RKO (cell line): ENCODE data around the gene CELSR1.

Experiments
- DNase-seq: peaks from one replicate; pipeline ENCODE4 v3.0.0-alpha.2; 2016; ENCODE audit warnings: low spot score

The CELSR1 gene

DNA sequence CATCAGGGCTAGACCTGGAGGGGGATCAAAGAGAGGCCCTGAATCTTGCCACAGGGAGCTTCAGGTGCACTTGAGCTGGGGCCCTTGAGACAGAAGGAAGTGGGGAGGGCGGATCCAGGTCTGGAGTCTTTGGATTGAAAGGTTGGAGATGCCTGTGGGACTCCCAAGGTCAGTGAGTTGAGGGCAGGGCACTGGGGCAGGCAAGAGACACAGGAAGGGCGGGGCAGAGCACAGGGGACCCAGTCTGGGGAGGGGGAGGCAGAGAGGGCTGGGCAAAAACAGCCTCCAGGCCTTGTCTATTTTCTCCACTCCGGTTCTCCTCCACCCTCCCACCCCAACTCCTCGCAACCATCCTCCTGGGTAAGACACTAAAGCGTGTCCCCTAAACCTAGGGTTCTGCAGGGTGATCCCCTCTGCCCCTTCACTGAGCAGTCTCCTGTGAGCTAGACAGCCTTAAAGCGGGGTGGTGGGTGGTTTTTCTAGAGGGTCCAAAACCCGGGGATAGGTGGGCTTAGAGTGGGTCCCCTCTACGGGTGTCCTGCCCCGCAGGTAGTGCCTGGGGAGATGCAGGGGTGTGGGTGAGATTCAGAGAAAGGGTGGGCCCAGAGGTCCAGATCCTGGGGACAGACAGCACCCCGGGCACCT lies 38.6 kb upstream of the CELSR1 start:
- no peak for DNase-seq

DNA sequence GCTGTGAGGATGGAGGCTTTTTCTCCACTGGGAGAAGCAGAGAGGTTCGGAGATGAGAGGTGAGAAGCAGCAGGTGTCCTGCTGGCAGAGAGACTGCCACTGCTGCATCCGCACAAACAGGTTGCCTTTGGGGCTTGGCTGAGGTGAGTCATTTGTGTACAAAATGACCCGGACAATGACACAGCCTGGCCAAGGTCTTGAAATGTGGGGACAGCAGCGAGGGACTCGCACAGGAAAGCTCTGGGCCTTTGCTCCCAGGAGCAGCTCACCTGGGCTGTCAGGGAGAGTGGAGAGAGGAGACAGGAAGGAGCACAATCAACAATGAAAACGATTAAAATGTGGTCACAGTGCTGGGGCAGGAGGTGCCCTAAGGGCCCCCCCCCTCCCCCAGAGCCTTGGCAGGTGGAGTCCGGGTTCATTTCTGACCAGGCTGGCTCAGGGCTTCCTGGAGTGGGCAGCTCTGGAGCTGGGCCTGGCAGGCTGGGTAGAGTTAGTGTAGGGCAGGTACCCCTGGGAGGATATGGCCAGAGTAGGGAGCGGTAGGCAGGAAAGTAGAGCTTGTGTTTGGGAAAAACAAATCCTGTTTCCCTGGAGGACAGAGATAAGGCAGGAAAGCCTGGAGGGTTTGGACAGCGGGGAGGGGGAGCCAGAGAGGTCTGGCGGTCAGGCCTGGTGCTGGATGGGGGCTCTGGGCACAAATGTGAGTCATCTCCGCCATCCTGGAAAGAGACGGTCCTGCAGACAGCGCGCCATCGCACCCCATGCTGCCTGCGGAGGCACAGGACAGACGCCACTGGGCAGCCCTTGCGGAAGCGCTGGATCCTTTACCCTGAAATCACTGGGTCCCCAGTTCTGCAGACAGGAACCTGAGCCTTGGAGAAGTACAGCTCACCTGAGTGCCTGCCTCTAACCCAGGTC lies 37.8 kb upstream of the CELSR1 start:
- no peak for DNase-seq

DNA sequence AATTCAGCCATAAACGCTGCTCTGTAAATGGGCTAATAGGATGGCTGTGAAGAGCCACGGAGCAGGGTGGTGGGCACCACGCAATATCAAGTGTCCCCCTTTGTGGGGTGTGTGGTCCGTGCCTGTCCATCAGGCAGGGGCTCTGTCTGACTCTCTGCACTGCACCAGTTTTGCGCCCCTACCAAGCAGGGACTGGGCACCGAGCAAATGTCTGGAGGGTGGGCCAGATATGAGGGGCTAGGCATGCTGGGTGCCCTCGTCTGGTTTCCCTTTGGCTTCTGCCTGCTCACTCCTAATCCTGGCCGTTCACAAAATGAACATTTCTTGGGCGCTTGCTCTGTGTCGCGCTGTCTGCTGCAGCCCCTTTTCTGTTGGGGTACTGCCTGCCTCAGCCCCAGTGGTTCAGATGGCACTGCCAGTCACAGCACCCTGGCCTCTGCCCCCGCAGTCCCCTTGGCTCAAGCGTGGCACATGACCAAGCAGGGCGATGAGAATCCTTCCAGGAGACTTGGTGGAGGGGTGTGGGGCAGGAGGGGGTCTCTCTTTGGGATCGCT lies 37.1 kb upstream of the CELSR1 start:
- no peak for DNase-seq

DNA sequence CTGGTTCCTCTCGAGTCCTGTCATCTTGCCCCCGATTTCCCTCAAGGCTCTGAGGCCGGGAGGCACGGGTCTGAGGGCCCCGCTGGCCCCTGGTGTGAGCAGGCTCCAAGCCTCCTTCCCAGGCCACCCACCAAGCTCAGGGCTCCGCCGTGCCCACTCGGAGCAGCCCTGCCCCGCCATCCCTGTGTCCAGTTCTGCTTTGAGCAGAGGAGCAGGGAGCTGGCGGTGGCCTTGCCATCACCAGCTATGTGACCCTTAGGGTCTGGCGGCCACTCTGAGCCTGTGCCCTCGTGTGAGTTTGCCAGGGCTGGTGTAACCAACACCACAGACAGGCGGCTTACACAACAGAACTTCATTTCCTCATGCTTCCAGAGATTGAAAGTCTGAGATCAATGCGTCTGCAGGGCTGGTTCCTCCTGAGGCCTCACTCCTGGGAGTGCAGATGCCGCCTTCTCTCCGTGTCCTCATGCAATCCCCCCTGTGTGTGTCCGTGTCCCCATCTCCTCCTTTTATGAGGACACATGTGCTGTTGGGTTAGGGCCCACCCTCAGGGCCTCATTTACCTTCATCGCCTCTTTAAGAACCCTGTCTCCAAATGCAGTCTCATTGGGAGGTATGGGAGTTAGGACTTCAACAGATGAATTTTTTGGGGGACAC lies 36.5 kb upstream of the CELSR1 start:
- no peak for DNase-seq

- DNase-seq, result no peak
Measured at GRCh38 chr22:46572911-46573780, 35.7 kb upstream of the CELSR1 start.

DNA sequence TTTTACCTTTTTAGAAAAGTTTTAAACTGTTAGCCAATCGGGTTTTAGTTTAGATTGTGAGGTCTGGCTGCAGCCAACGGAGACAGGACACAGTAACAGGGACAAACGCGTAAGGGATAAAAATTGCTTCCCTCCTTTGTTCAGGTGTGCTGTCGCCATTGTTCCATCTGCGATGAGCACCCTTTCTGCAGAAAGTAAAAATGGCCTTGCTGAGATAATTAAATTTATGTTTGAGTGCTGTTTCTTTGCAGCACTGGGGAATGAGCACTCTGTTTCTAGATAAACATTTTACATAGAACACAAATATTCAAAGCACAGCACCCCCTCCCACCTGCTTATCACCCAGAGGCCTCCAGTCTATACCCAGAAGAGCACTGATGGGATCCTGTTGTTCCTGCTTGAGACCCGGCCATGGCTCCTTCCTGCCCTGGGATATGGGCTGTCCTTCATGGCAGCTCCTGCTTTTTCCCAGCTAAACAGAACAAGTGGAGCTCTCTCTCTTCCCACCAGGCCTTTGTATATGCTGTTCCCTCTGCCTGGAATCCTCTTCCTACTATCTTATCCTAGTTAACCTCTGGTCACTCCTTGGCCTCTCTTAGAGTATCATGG lies 34.3 kb upstream of the CELSR1 start:
- no peak for DNase-seq

- DNase-seq, result no peak
Measured at GRCh38 chr22:46569848-46570695, 32.7 kb upstream of the CELSR1 start.

DNA sequence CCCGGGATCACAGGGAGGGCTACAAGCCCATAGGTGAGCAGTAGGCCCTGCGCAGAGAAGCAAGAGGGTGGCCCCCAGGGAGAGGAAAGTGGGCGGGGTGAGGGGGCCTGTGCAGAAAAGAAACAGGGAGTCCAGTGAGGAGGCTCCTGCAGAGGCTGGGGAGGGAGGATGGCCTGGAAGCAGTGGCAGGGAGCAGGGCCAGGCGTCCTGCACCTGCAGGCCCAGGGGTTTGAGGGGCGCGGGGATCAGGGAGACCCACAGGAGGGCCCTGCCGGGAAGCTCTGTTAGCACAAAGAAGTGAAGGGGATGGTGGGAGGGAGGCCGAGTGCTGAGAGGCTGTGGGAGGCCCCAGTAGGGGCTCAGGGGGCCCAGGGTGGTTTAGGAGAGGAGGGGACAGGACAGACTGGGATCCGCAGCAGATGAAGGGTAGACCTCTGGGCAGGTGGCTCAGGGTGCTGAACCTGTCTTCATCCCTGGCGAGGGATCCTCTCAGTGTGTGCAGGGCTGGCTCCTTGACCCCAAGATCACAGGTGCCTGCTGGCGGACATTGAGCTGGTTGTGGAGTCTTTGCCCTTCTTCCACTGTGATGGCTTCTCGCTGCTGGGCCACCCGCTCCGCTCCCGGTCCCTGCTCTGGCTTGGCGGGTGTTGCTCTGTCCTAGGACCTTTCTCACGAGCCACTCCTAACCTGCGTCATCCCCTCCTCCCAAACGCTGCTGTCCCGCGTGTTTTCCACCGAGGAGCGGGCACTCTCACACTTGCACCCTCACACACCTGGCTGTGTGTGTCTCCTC lies 31.8 kb upstream of the CELSR1 start:
- no peak for DNase-seq

- DNase-seq, result no peak
Measured at GRCh38 chr22:46568102-46568809, 30.8 kb upstream of the CELSR1 start.

GRCh38 chr22:46567471-46567870 lies 30.1 kb upstream of the CELSR1 start:
- no peak for DNase-seq

DNA sequence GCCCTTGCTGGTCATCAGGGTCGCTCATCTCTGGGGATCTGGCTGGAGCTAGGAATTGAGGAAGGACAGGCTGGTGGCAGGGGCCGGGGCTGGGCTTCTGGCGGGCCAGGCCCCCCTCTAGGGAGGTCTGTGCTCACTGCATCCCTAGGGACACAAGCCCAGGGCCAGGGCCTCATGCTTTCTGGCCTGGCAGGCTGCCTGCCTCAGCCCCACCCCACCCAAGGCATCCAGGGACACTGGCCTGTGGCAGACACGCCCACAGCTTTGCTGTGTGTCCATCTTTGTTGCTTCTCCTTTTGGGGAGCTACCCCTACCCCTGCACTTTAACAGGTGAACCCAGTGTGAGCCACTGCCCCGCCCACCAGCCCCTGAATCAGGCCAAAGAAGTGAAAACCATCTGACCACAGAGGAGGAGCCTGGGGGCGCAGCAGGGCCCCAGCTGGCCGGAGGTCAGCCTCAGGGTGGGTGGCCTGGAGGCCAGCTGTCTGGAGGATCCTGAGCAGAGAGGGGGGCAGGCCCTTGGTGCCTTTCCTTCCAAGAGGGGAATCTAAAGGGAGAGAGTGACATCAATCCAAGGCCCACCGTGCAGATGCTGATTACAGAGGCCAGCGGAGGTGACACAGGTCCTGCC lies 26.8 kb upstream of the CELSR1 start:
- DNase-seq, result no peak

- peak; percentile 37 for DNase-seq
Measured at GRCh38 chr22:46563381-46564083, 26.1 kb upstream of the CELSR1 start.

DNA sequence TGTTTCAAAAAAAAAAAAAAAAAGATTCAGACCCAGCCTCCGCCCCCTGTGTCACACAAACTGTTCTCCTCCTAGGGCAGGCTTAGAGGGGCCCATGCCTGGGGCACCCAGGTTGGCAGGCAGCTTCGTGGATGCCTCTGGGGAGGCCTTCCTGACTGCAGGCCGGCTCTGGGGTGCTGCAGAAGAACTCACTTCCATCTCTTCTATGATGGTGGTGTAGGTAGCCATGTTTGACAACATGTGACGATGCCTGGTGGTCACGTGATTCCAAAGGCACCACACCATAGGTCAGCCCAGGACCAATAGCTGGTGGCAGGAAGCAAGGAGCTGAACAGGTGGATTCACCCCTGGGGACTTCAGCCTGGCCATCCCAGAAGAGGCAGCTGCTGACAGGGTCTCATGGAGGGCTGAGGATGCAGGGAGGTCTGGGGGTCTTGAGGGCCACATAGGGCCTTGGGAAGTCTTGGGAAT lies 24.1 kb upstream of the CELSR1 start:
- DNase-seq, result no peak

- DNase-seq, result no peak
Measured at GRCh38 chr22:46560696-46561295, 23.4 kb upstream of the CELSR1 start.

DNA sequence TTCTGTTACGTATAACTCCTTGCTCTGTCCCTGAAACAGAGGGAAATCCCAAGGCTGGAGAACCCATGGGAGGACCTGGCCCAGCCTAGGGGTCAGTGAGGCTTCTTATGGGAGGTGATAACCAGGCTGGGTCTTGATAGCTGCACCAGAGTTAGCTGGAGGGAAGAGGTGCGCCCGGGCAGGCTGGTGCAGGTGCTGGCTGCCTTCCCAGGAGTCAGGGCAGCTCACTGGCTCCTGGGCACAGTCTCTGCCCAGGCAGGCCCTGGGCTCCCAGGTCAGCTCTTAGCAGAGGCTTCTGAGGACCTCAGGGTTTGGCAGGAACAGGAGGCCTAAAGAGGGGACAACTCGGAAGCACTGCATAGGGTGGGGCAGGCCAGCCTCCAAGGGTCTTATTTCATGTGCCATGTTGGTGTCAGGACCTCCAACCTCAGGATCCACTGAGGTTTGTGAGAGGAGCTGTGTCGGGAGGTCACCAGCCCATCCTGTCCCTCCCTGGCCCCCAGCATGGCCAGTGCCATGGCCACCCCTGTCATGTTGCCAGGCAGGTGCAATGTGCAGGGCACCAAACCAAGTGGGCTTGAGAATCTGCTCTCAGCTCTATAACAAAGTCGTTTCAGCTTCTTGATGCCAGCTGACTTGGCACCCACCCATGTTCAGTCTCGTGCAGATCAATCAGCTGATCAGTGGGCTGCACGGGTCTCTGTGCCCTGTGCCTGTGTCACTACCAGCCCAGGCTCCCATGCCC lies 20.5 kb upstream of the CELSR1 start:
- DNase-seq, result no peak

DNA sequence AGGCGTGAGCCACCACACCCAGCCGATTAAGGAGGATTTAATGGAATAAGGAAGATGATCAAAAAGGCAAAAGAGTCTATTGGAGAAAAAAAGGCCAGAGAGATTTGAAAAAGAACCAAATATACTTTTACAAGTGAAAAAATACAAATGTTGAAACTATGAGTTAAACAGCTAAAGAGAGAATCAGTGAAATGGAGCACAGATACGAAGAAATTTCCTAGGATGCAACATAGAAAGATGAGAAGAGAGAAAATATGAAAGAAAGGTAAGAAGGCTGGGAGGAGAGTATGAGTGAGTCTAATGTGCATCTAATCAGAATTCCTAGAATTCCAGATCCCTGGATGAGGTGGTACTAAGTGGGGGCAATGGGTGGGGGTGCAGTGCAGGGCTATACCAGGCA lies 19.4 kb upstream of the CELSR1 start:
- no peak for DNase-seq
